SK-N-SH treated with all-trans-retinoic acid at 6 μM for 48 hours (cell line): ENCODE data around the gene CHST10.

ENCODE experiments used
- ATAC-seq: fragments of 200-7000 bp; cut with Tn5 transposase; 3 replicates; pipeline ENCODE4 v1.9.1; 2020; ENCODE audit warnings: mild to moderate bottlenecking, moderate library complexity
- ARNTL ChIP-seq: fragments of 450-650 bp; formaldehyde crosslinking; IDR thresholded peaks from 2 replicates; pipeline ENCODE4 v1.5.0; 2020; ENCODE audit warnings: low read depth, mild to moderate bottlenecking, moderate library complexity, borderline replicate concordance
- CSDC2 ChIP-seq: fragments of 250-450 bp; sonication (Bioruptor Pico); IDR thresholded peaks from 2 replicates; pipeline ENCODE4 v1.5.0; 2020; ENCODE audit warnings: mild to moderate bottlenecking, moderate library complexity
- ESRRG ChIP-seq: fragments of 250-450 bp; sonication (Bioruptor Pico); IDR thresholded peaks from 2 replicates; pipeline ENCODE4 v1.6.1; 2021; ENCODE audit warnings: mild to moderate bottlenecking
- GLIS3 ChIP-seq: fragments of 250-450 bp; sonication (Bioruptor Pico); IDR thresholded peaks from 2 replicates; pipeline ENCODE4 v1.5.0; 2020; ENCODE audit warnings: mild to moderate bottlenecking, moderate library complexity
- ISL1 ChIP-seq: fragments of 250-450 bp; sonication (Bioruptor Pico); IDR thresholded peaks from 2 replicates; pipeline ENCODE4 v2.1.2; 2022; ENCODE audit warnings: mild to moderate bottlenecking, moderate library complexity
- OSR1 ChIP-seq: fragments of 250-450 bp; sonication (Bioruptor Pico); IDR thresholded peaks from 2 replicates; pipeline ENCODE4 v1.8.0; 2022; ENCODE audit warnings: moderate library complexity, mild to moderate bottlenecking, inconsistent platforms
- PPARA ChIP-seq: fragments of 250-450 bp; sonication (Bioruptor Pico); IDR thresholded peaks from 2 replicates; pipeline ENCODE4 v1.5.0; 2020; ENCODE audit warnings: mild to moderate bottlenecking, borderline replicate concordance
- RARB ChIP-seq: fragments of 250-450 bp; sonication (Bioruptor Pico); IDR thresholded peaks from 2 replicates; pipeline ENCODE4 v1.8.0; 2021; ENCODE audit warnings: mild to moderate bottlenecking, moderate library complexity
- SNAI2 ChIP-seq: fragments of 250-450 bp; sonication (Bioruptor Pico); IDR thresholded peaks from 2 replicates; pipeline ENCODE4 v1.5.0; 2020; ENCODE audit warnings: mild to moderate bottlenecking, moderate library complexity
- TCF4 ChIP-seq: fragments of 250-450 bp; sonication (Bioruptor Pico); IDR thresholded peaks from 2 replicates; pipeline ENCODE4 v1.8.0; 2021; ENCODE audit warnings: mild to moderate bottlenecking, moderate library complexity, borderline replicate concordance
- TOX ChIP-seq: fragments of 250-450 bp; sonication (Bioruptor Pico); IDR thresholded peaks from 2 replicates; pipeline ENCODE4 v1.8.0; 2021; ENCODE audit warnings: mild to moderate bottlenecking, moderate library complexity, borderline replicate concordance
- ZC3H10 ChIP-seq: fragments of 250-450 bp; sonication (Bioruptor Pico); IDR thresholded peaks from 2 replicates; pipeline ENCODE4 v1.5.1; 2021; ENCODE audit warnings: mild to moderate bottlenecking, moderate library complexity
- ZFP3 ChIP-seq: fragments of 250-450 bp; sonication (Bioruptor Pico); IDR thresholded peaks from 2 replicates; pipeline ENCODE4 v1.5.0; 2020; ENCODE audit warnings: mild to moderate bottlenecking, moderate library complexity
- ZFP30 ChIP-seq: fragments of 450-650 bp; formaldehyde crosslinking; IDR thresholded peaks from 2 replicates; pipeline ENCODE4 v1.5.0; 2022; ENCODE audit warnings: mild to moderate bottlenecking, moderate library complexity
- ZNF565 ChIP-seq: fragments of 450-650 bp; formaldehyde crosslinking; conservative IDR thresholded peaks from 2 replicates; pipeline ENCODE4 v1.5.0; 2020; ENCODE audit warnings: low read depth, mild to moderate bottlenecking, moderate library complexity
- ZNF70 ChIP-seq: fragments of 450-650 bp; formaldehyde crosslinking; IDR thresholded peaks from 2 replicates; pipeline ENCODE4 v1.5.0; 2020; ENCODE audit warnings: mild to moderate bottlenecking, moderate library complexity
- ZNF8 ChIP-seq: fragments of 450-650 bp; formaldehyde crosslinking; IDR thresholded peaks from 2 replicates; pipeline ENCODE4 v1.5.0; 2020; ENCODE audit warnings: mild to moderate bottlenecking, moderate library complexity
- TF ChIP-seq, protein P1 (sequence below): fragments of 250-450 bp; sonication (Bioruptor Pico); IDR thresholded peaks from 2 replicates; pipeline ENCODE4 v1.8.0; 2020; ENCODE audit warnings: mild to moderate bottlenecking, moderate library complexity, borderline replicate concordance
- TF ChIP-seq, protein P2 (sequence below): fragments of 250-450 bp; sonication (Bioruptor Pico); IDR thresholded peaks from 2 replicates; pipeline ENCODE4 v1.5.1; 2020; ENCODE audit warnings: low read depth, mild to moderate bottlenecking, moderate library complexity
- TF ChIP-seq, protein P3 (sequence below): fragments of 250-450 bp; sonication (Bioruptor Pico); IDR thresholded peaks from 2 replicates; pipeline ENCODE4 v1.5.0; 2020; ENCODE audit warnings: mild to moderate bottlenecking, moderate library complexity

CHST10 gene

DNA sequence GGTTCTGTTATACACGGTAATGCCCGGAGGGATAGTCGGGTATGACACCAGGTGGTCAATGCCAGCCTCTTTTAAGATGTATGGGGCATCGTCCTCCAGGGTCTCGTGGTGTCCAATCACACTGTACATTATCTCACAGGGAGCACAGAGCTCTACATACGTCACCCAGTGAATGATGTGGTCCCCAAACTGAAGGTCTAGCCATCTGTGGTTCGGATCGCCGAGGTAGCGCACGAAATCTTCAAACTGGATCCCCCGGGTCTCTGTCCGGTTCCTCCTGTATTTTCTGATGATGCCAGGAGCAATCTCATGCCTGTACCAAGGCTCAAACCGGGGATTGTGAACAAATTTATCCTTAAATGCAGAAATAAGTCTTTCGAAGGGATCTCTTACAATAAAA lies 24.1 kb downstream of the CHST10 start:
- ATAC-seq: no peak
- TF ChIP-seq CSDC2 (CRISPR knock-in tag): no peak

DNA sequence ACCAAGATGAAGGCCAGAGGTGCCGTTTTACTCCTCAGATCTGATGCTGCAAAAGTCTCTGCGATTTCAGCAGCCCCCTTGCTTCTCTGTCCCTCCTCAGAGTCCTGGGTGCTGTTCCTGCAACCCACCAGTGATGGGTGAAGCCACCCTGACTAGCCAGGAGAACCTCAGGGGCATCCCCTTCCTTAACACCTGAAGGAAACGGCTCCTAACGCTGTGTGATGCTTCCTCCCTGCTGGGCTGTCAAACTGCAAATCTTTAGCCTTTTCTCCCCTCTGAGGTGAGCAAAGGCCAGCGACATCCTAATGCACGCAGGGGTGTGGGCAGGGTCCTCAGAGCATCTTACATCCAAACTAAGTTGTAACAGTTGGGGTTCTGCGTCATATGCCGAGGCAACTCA lies 24.8 kb downstream of the CHST10 start:
- no peak for ATAC-seq
- TF ChIP-seq ZNF565 (CRISPR knock-in tag): no peak
- TF ChIP-seq ARNTL (CRISPR knock-in tag): no peak
- TF ChIP-seq, protein P1, sequence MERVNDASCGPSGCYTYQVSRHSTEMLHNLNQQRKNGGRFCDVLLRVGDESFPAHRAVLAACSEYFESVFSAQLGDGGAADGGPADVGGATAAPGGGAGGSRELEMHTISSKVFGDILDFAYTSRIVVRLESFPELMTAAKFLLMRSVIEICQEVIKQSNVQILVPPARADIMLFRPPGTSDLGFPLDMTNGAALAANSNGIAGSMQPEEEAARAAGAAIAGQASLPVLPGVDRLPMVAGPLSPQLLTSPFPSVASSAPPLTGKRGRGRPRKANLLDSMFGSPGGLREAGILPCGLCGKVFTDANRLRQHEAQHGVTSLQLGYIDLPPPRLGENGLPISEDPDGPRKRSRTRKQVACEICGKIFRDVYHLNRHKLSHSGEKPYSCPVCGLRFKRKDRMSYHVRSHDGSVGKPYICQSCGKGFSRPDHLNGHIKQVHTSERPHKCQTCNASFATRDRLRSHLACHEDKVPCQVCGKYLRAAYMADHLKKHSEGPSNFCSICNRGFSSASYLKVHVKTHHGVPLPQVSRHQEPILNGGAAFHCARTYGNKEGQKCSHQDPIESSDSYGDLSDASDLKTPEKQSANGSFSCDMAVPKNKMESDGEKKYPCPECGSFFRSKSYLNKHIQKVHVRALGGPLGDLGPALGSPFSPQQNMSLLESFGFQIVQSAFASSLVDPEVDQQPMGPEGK (CRISPR knock-in tag): no peak
- TF ChIP-seq GLIS3 (CRISPR knock-in tag): no peak
- no peak for TF ChIP-seq TOX
- no peak for TF ChIP-seq ZNF8 (CRISPR knock-in tag)
- TF ChIP-seq RARB (CRISPR knock-in tag): no peak
- TF ChIP-seq ZC3H10 (CRISPR knock-in tag): no peak
- TF ChIP-seq, protein P2, sequence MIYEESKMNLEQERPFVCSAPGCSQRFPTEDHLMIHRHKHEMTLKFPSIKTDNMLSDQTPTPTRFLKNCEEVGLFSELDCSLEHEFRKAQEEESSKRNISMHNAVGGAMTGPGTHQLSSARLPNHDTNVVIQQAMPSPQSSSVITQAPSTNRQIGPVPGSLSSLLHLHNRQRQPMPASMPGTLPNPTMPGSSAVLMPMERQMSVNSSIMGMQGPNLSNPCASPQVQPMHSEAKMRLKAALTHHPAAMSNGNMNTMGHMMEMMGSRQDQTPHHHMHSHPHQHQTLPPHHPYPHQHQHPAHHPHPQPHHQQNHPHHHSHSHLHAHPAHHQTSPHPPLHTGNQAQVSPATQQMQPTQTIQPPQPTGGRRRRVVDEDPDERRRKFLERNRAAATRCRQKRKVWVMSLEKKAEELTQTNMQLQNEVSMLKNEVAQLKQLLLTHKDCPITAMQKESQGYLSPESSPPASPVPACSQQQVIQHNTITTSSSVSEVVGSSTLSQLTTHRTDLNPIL: no peak
- no peak for TF ChIP-seq ZFP30
- no peak for TF ChIP-seq ZNF70
- no peak for TF ChIP-seq SNAI2
- no peak for TF ChIP-seq PPARA
- TF ChIP-seq, protein P3, sequence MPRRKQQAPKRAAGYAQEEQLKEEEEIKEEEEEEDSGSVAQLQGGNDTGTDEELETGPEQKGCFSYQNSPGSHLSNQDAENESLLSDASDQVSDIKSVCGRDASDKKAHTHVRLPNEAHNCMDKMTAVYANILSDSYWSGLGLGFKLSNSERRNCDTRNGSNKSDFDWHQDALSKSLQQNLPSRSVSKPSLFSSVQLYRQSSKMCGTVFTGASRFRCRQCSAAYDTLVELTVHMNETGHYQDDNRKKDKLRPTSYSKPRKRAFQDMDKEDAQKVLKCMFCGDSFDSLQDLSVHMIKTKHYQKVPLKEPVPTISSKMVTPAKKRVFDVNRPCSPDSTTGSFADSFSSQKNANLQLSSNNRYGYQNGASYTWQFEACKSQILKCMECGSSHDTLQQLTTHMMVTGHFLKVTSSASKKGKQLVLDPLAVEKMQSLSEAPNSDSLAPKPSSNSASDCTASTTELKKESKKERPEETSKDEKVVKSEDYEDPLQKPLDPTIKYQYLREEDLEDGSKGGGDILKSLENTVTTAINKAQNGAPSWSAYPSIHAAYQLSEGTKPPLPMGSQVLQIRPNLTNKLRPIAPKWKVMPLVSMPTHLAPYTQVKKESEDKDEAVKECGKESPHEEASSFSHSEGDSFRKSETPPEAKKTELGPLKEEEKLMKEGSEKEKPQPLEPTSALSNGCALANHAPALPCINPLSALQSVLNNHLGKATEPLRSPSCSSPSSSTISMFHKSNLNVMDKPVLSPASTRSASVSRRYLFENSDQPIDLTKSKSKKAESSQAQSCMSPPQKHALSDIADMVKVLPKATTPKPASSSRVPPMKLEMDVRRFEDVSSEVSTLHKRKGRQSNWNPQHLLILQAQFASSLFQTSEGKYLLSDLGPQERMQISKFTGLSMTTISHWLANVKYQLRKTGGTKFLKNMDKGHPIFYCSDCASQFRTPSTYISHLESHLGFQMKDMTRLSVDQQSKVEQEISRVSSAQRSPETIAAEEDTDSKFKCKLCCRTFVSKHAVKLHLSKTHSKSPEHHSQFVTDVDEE (CRISPR knock-in tag): no peak
- TF ChIP-seq TCF4 (CRISPR knock-in tag): no peak
- TF ChIP-seq ISL1: no peak
- no peak for TF ChIP-seq CSDC2 (CRISPR knock-in tag)
- TF ChIP-seq ZFP3 (CRISPR knock-in tag): no peak
- TF ChIP-seq OSR1: no peak

DNA sequence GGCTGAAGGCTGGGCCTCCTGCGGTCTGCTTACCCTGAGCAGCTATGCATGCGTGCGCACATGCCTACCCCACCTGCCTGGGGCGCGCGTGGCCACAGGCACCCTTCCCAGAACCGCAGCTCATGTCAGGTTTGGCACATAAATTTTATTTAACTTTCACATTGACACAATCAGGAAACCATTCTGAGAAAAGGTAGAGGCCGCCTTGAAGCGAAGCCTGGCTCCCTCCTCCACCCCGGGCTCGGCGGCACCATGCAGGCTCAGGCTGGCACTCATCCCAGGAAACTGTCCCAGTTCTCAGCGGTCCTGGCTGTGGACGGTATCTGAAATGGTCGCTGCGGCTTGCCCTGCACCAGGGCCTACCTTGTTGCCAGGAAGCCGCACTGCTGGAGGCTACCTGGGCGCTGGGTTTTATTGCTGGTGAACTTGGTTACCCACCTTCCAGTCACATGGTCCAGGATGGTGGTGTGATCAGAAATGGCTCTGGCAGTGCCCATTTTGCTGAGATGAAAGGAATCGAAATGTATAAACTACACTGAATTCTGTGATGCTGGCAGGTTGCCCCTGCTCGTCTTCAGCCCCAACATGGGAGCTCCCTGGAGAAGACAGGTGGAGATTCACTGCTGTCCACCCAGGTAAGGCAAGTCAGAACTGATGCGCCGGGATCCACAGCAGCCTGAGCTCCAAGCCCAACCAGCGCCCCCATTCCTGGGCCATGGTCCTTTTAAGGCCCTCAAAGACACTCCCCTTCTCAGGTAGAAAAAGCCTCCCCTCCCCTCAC lies 25.5 kb downstream of the CHST10 start:
- ATAC-seq: no peak
- TF ChIP-seq ISL1: no peak
- TF ChIP-seq, protein P1 (CRISPR knock-in tag): no peak
- no peak for TF ChIP-seq ZFP30
- no peak for TF ChIP-seq ESRRG

DNA sequence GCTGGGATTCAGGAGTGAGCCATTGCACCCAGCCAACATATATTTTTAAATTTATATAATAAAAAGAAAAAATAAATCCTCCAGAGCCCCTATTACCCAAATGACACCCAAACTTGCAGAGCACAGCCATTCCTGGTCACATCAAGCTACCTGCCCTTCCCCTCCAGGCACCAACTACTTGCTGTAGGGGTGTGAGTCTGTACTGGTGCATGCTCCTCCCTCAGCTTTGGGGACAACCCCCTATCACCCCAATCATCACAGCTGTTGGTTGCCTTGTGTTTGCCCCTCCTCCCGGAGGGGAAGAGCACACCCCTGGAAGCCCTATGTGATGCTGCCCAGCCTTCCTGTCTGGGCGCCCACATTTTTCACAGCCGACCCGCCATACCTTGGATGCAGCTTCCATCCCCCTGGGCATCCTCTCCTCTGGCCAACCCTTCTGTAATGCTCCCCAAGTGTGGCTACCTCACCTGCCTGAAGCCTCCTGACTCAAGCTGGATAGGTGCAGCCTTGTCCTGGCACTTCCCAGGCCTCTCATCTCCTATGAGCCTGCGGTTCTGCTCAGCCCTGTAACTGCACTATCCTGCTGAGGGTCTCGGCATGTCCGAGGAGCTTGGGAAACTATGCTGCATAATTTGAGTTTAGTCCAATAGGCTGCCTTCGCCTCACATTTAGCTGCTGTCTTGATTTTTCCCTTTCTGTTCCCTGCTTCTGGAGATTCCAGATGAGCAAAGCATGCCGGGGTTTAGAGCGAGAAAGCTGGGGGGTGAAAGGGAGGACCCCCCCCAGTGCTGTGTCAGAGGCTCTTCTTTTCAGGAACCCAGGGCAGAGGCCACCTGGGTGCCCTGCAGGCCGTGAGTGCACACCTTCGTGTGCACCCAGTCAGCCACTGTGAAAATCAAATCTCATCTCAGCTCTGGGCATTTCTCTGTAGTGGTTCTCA lies 27.2 kb downstream of the CHST10 start:
- no peak for TF ChIP-seq SNAI2
- no peak for ATAC-seq
